Neural progenitor cell (in vitro differentiated cells): ENCODE measurements around the gene ITGA2. TPM values are rescaled to one million over a fixed set of nuclear protein-coding genes. Genes with fewer than 3 reads are reported as not detected.

Experiments used
- DNase-seq: peaks from one replicate; pipeline ENCODE4 v3.0.0-alpha.2; 2016; ENCODE audit warnings: low spot score
- H2AFZ ChIP-seq: fragments of 200-600 bp; sonication (generic); replicated peaks from 2 replicates; pipeline ENCODE4 v1.6.1; 2016; ENCODE audit warnings: antibody characterized with exemption
- H3F3A ChIP-seq: fragments of 200-600 bp; sonication (generic); 2 replicates; pipeline ENCODE4 v1.6.1; 2016; ENCODE audit warnings: antibody characterized with exemption, low read depth
- H3K27ac ChIP-seq: fragments of 200-600 bp; sonication (generic); 2 replicates; pipeline ENCODE4 v1.5.1; 2016; ENCODE audit warnings: mild to moderate bottlenecking
- H3K27me3 ChIP-seq: fragments of 200-600 bp; sonication (generic); 2 replicates; pipeline ENCODE4 v1.6.1; 2016; ENCODE audit warnings: mild to moderate bottlenecking, moderate library complexity
- H3K36me3 ChIP-seq: fragments of 200-600 bp; sonication (generic); 2 replicates; pipeline ENCODE4 v1.5.1; 2016
- H3K4me1 ChIP-seq: fragments of 200-600 bp; sonication (generic); 2 replicates; pipeline ENCODE4 v1.6.1; 2016; ENCODE audit warnings: mixed run types
- H3K4me2 ChIP-seq: fragments of 200-600 bp; sonication (generic); 2 replicates; pipeline ENCODE4 v1.6.1; 2016
- H3K4me3 ChIP-seq: fragments of 200-600 bp; sonication (generic); 2 replicates; pipeline ENCODE4 v1.5.1; 2016
- H3K79me2 ChIP-seq: fragments of 200-600 bp; sonication (generic); 2 replicates; pipeline ENCODE4 v1.6.1; 2016; ENCODE audit warnings: low read depth
- H3K9ac ChIP-seq: fragments of 200-600 bp; sonication (generic); 2 replicates; pipeline ENCODE4 v1.6.1; 2016
- H3K9me3 ChIP-seq: fragments of 200-600 bp; sonication (generic); 2 replicates; pipeline ENCODE4 v1.5.1; 2016; ENCODE audit warnings: low read depth
- H4K20me1 ChIP-seq: fragments of 200-600 bp; sonication (generic); 2 replicates; pipeline ENCODE4 v1.6.1; 2016; ENCODE audit warnings: low read depth
- H3K27ac Mint-ChIP-seq: 3 replicates; pipeline ENCODE4 v1.8.0; 2021; ENCODE audit warnings: mixed read lengths
- H3K27me3 Mint-ChIP-seq: 2 replicates; pipeline ENCODE4 v1.8.0; 2022; ENCODE audit warnings: low read depth, mild to moderate bottlenecking, inconsistent platforms, moderate library complexity, mixed read lengths; ENCODE audit not compliant: insufficient read depth
- H3K36me3 Mint-ChIP-seq: 3 replicates; pipeline ENCODE4 v1.8.0; 2021; ENCODE audit warnings: mixed read lengths
- H3K4me1 Mint-ChIP-seq: 3 replicates; pipeline ENCODE4 v1.8.0; 2021; ENCODE audit warnings: mixed read lengths
- H3K4me3 Mint-ChIP-seq: 3 replicates; pipeline ENCODE4 v1.8.0; 2021; ENCODE audit warnings: mild to moderate bottlenecking, moderate library complexity, mixed read lengths
- H3K9me3 Mint-ChIP-seq: 3 replicates; pipeline ENCODE4 v1.8.0; 2020; ENCODE audit warnings: mixed read lengths
- EZH2 ChIP-seq: fragments of 200-600 bp; sonication (generic); IDR thresholded peaks from 2 replicates; pipeline ENCODE4 v1.6.1; 2017; ENCODE audit warnings: antibody characterized with exemption, mild to moderate bottlenecking, moderate library complexity
- EZH2phosphoT487 ChIP-seq: fragments of 200-600 bp; sonication (generic); IDR thresholded peaks from 2 replicates; pipeline ENCODE4 v1.6.1; 2017; ENCODE audit warnings: antibody characterized with exemption
- total RNA-seq: library from RNA; depleted of rRNA; stranded (reverse); fragments of >200 nt; gene quantifications from 2 replicates; pipeline ENCODE4 v1.2.3, GENCODE V29; 2015; ENCODE audit warnings: low replicate concordance
- TF ChIP-seq, protein P1 (sequence below): fragments of 200-600 bp; sonication (generic); IDR thresholded peaks from 2 replicates; pipeline ENCODE4 v1.5.1; 2017; ENCODE audit warnings: antibody characterized with exemption, mild to moderate bottlenecking

Gene ITGA2
- total RNA-seq, 1 donor from 2014 or later = 2.6 TPM

DNA sequence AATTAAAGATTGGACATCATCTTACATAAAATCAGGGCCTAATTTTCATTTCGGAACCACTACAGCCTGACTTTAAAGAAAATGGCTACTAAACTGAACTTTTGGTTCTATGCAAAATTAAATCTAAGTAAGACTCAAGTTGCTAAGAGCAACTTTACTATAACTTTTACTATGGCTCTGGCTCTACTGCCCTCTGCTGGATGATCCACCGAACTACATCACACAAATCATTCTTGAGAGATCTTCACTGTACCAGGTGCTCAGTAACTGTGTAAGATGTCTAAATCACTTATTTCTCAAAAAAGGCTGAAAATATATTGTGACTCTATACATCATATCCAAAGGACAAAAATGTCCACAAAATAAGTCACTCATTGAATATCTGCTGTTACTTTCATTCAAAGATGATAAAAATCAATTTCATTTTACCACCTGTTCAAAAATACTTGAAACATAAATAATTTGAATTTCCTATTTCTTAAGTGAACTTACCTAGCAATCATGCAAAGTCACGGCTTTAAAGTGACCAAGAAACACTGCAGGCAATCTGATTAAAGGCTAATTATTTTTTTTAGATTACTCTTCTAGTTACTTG lies 106.9 kb downstream of the ITGA2 start:
- peaks cover 2% of the 10 kb centered on the region for H3K4me1 Mint-ChIP-seq
- H3K27me3 Mint-ChIP-seq = no peaks in the 10 kb centered on the region
- H3K4me3 ChIP-seq = no peak overlapping the region
- H4K20me1 ChIP-seq = no peaks in the 10 kb centered on the region
- no peaks in the 10 kb centered on the region for H3F3A ChIP-seq
- H2AFZ ChIP-seq = no peak overlapping the region
- no peak overlapping the region for H3K27ac ChIP-seq
- no peaks in the 10 kb centered on the region for H3K36me3 ChIP-seq
- H3K4me2 ChIP-seq = no peak overlapping the region
- H3K9ac ChIP-seq = no peak overlapping the region
- H3K27ac Mint-ChIP-seq = no peak overlapping the region
- TF ChIP-seq EZH2phosphoT487 (no peak), EZH2 (no peak)
- TF ChIP-seq, protein P1, sequence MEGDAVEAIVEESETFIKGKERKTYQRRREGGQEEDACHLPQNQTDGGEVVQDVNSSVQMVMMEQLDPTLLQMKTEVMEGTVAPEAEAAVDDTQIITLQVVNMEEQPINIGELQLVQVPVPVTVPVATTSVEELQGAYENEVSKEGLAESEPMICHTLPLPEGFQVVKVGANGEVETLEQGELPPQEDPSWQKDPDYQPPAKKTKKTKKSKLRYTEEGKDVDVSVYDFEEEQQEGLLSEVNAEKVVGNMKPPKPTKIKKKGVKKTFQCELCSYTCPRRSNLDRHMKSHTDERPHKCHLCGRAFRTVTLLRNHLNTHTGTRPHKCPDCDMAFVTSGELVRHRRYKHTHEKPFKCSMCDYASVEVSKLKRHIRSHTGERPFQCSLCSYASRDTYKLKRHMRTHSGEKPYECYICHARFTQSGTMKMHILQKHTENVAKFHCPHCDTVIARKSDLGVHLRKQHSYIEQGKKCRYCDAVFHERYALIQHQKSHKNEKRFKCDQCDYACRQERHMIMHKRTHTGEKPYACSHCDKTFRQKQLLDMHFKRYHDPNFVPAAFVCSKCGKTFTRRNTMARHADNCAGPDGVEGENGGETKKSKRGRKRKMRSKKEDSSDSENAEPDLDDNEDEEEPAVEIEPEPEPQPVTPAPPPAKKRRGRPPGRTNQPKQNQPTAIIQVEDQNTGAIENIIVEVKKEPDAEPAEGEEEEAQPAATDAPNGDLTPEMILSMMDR = peak; percentile 86
- H3K36me3 Mint-ChIP-seq = peaks cover 13% of the 10 kb centered on the region
- no peaks in the 10 kb centered on the region for H3K79me2 ChIP-seq
- no peak overlapping the region for H3K4me3 Mint-ChIP-seq
- no peaks in the 10 kb centered on the region for H3K9me3 Mint-ChIP-seq
- peak; percentile 35 for DNase-seq
- H3K9me3 ChIP-seq = no peaks in the 10 kb centered on the region
- no peaks in the 10 kb centered on the region for H3K4me1 ChIP-seq
- no peaks in the 10 kb centered on the region for H3K27me3 ChIP-seq

DNA sequence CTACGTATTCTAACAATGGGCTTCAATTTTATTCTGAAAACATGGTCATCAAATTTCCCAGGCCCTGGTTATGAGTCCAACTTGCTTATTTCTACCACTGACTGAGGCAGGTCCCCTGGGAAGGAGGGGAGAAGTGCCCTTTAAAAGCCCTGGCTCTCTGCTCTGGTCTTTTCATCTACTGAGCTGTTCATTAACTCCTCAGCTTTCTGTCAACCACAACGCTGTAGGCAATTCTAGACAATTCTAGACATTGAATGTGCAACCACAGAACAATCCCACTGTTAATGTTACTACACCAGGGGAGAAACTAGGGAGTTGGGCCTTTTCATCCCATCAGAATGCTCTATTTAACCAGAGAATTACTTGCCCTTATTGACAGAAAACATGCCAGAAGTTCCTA lies 110.4 kb downstream of the ITGA2 start:
- H3F3A ChIP-seq = no peaks in the 10 kb centered on the region
- no peak overlapping the region for H3K27ac ChIP-seq
- Mint-ChIP-seq H3K9me3 (no peaks in the 10 kb centered on the region), H3K4me1 (peaks cover 2% of the 10 kb centered on the region), H3K27me3 (no peaks in the 10 kb centered on the region), H3K4me3 (no peak overlapping the region), H3K36me3 (peaks cover 13% of the 10 kb centered on the region), H3K27ac (no peak overlapping the region)
- H3K9me3 ChIP-seq = no peaks in the 10 kb centered on the region
- no peak overlapping the region for H3K4me2 ChIP-seq
- H2AFZ ChIP-seq = no peak overlapping the region
- H3K36me3 ChIP-seq = no peaks in the 10 kb centered on the region
- no peaks in the 10 kb centered on the region for H3K4me1 ChIP-seq
- H3K4me3 ChIP-seq = no peak overlapping the region
- no peaks in the 10 kb centered on the region for H3K79me2 ChIP-seq
- no peaks in the 10 kb centered on the region for H3K27me3 ChIP-seq
- TF ChIP-seq EZH2 (no peak), EZH2phosphoT487 (no peak)
- TF ChIP-seq, protein P1 = no peak
- H4K20me1 ChIP-seq = no peaks in the 10 kb centered on the region
- no peak for DNase-seq
- H3K9ac ChIP-seq = no peak overlapping the region

DNA sequence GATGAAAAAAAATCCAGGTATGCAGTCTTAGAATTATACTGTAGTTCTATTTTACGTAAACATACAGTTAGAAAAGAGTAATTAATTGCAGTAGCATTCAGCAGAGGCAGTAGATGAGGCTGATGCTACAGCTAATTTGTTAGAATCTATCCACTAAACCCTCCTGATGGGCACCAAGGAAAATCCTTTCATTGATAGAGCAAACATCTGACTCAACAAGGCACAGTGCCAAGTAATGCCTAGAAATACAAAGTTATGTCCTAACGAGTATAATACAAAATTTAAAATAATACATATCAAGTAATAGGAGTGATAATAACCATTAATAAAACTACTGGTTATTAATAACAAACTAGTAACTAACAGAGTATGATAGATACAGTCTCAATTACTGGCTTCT lies 111.5 kb downstream of the ITGA2 start:
- Histone ChIP-seq H3K9ac (no peak overlapping the region), H3K4me1 (no peaks in the 10 kb centered on the region), H3K9me3 (no peaks in the 10 kb centered on the region), H3K36me3 (no peaks in the 10 kb centered on the region), H3K27ac (no peak overlapping the region), H3K4me2 (no peak overlapping the region), H3K27me3 (no peaks in the 10 kb centered on the region), H3K79me2 (no peaks in the 10 kb centered on the region), H3K4me3 (no peak overlapping the region), H4K20me1 (no peaks in the 10 kb centered on the region), H3F3A (no peaks in the 10 kb centered on the region), H2AFZ (no peak overlapping the region)
- DNase-seq = no peak
- H3K4me3 Mint-ChIP-seq = no peak overlapping the region
- H3K36me3 Mint-ChIP-seq = peaks cover 13% of the 10 kb centered on the region
- H3K9me3 Mint-ChIP-seq = no peaks in the 10 kb centered on the region
- H3K27ac Mint-ChIP-seq = no peak overlapping the region
- TF ChIP-seq EZH2 (no peak), EZH2phosphoT487 (no peak)
- TF ChIP-seq, protein P1 = no peak
- no peaks in the 10 kb centered on the region for H3K27me3 Mint-ChIP-seq
- peaks cover 2% of the 10 kb centered on the region for H3K4me1 Mint-ChIP-seq
